ENCODE results near the gene ATP11A.

GRCh38 chr13:112708560-112709240, 18.9 kb downstream of the ATP11A start:
- TF ChIP-seq CTCF (IDR thresholded peaks at IDR 0.05 in 2 of 3, conservative IDR thresholded peaks at IDR 0.05 in 1 of 3; ENCODE audit: borderline replicate concordance in 1 of 3, insufficient read depth in 1 of 3, low read depth in 2 of 3, low read length in 2 of 3): no peak
- no peak for TF ChIP-seq YY1 (IDR thresholded peaks at IDR 0.05; ENCODE audit: extremely low read depth, insufficient replicate concordance, low read depth, low read length)
- no peak for TF ChIP-seq EZH2 (IDR thresholded peaks at IDR 0.05)
- no peak for TF ChIP-seq REST (IDR thresholded peaks at IDR 0.05; ENCODE audit: low read depth)
- no peak for TF ChIP-seq POLR2A (IDR thresholded peaks at IDR 0.05; ENCODE audit: borderline replicate concordance, extremely low read depth, insufficient read depth, insufficient read length)
- no peak for TF ChIP-seq CEBPB (IDR thresholded peaks at IDR 0.05; ENCODE audit: low read depth)
- TF ChIP-seq TCF7L2 (IDR thresholded peaks at IDR 0.05; ENCODE audit: borderline replicate concordance, extremely low read depth, insufficient read depth, insufficient read length): no peak
- TF ChIP-seq RAD21 (IDR thresholded peaks at IDR 0.05; ENCODE audit: low read depth): no peak
- TF ChIP-seq CBX3 (IDR thresholded peaks at IDR 0.05; ENCODE audit: low read depth): no peak
- TF ChIP-seq ATF3 (IDR thresholded peaks at IDR 0.05): no peak
- no peak for TF ChIP-seq SP1 (IDR thresholded peaks at IDR 0.05; ENCODE audit: low read depth)

Measured in HCT116 (cell line).